ENCODE data around the gene DAZAP1.

Gene DAZAP1

GRCh38 chr19:1433119-1434039 is 26.0 kb downstream of the DAZAP1 start:
- ChIA-PET POLR2A (ENCODE audit: low non-redundant PET) (no interaction called here), CTCF (interaction anchor here (1.0 kb wide), 1 partner anchor 21 kb away, joined by 3 read pairs; no protein-coding TSS in a partner anchor)
- DNase-seq (ENCODE audit: low spot score) = no peak
- peak overlapping the region; percentile 82 for H3K27ac ChIP-seq
- TF ChIP-seq CTCF (conservative IDR thresholded peaks at IDR 0.05; ENCODE audit: low read depth) = no peak

- TF ChIP-seq CTCF (conservative IDR thresholded peaks at IDR 0.05; ENCODE audit: low read depth) = no peak
- peak overlapping the region; percentile 82 for H3K27ac ChIP-seq
- POLR2A ChIA-PET (ENCODE audit: low non-redundant PET) = no interaction called here
- DNase-seq (ENCODE audit: low spot score) = no peak
- CTCF ChIA-PET = no interaction called here
Measured at GRCh38 chr19:1434040-1434366, 26.6 kb downstream of the DAZAP1 start.

- POLR2A ChIA-PET (ENCODE audit: low non-redundant PET) = no interaction called here
- H3K27ac ChIP-seq = peak overlapping the region; percentile 82
- no peak for TF ChIP-seq CTCF (conservative IDR thresholded peaks at IDR 0.05; ENCODE audit: low read depth)
- CTCF ChIA-PET = interaction anchor here (0.7 kb wide), 1 partner anchor 411 kb away, joined by 3 read pairs; no protein-coding TSS in a partner anchor
- no peak for DNase-seq (ENCODE audit: low spot score)
Measured at GRCh38 chr19:1434577-1435060, 27.2 kb downstream of the DAZAP1 start.

- H3K27ac ChIP-seq = peak overlapping the region; percentile 82
- TF ChIP-seq CTCF (conservative IDR thresholded peaks at IDR 0.05; ENCODE audit: low read depth) = no peak
- ChIA-PET CTCF (interaction anchor here (0.7 kb wide), 1 partner anchor 411 kb away, joined by 3 read pairs; no protein-coding TSS in a partner anchor), POLR2A (ENCODE audit: low non-redundant PET) (interaction anchor here (0.7 kb wide), 1 partner anchor 12 kb away, joined by 4 read pairs; no protein-coding TSS in a partner anchor)
- no peak for DNase-seq (ENCODE audit: low spot score)
Measured at GRCh38 chr19:1435378-1435989, 28.1 kb downstream of the DAZAP1 start.

- DNase-seq (ENCODE audit: low spot score) = no peak
- CTCF ChIA-PET = interaction anchor here (0.5 to 0.8 kb wide), 5 partner anchors 17 to 115 kb away, joined by 3 to 6 read pairs (median 3); no protein-coding TSS in a partner anchor
- peak overlapping the region; percentile 82 for H3K27ac ChIP-seq
- POLR2A ChIA-PET (ENCODE audit: low non-redundant PET) = no interaction called here
- TF ChIP-seq CTCF (conservative IDR thresholded peaks at IDR 0.05; ENCODE audit: low read depth) = no peak
Measured at GRCh38 chr19:1437609-1438008, 30.2 kb downstream of the DAZAP1 start.

Data from RWPE1 (cell line).